Measurements from ENCODE around the gene UQCC5. TPM values are rescaled to one million over a fixed set of nuclear protein-coding genes. Genes with fewer than 3 reads are reported as not detected.
A peak's percentile ranks its signal among the peaks of the same experiment; 100 is the strongest.

Gene UQCC5
- total RNA-seq, 1 experiment from 2014 or later = 37.8 TPM

DNA sequence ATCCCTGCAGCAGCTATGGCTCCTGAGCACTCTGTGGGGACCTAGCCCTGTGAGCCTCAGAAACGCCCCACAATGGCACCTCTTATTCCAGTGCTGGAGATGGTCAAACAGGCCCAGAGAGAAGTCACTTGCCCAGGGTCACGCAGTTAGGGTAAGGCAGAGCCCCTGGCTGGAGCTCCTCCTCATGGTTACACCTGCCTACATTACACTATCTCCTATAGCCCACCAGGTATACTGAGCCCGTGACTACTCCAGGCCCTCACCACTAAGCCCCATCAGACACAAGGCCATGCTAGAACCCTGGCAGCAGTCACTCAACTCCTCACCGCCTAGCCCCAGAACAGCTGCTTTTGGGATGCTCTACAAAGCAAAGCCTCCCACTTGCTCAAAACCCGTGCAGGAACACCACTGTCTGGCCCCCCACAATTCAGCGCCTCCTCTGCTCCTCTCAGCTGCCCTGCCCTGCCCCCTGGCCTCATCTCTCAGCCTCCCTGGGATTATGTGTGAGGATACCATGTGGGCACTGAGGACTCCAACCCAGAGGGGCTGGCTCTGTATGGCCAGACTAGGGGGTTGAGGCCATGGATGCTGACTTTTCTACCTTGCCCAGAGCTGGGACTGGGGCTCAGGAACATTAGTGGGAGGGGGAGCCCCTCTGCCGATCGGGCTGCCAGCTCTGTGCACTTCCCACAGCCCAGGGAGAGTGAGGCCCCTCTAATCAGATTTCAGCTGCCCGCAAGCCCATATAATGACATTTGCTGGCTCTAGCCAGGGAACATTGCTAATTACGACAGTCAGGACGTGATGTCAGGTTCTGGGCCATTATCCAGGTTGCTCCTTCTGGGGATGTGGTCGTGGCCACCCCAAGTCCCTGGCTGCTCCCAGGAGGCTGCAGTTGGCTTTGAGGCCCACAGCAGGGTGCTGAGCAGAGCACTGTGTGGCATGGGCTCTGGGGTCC lies 6.8 kb upstream of the UQCC5 start (continued):
- TF ChIP-seq, protein P1, sequence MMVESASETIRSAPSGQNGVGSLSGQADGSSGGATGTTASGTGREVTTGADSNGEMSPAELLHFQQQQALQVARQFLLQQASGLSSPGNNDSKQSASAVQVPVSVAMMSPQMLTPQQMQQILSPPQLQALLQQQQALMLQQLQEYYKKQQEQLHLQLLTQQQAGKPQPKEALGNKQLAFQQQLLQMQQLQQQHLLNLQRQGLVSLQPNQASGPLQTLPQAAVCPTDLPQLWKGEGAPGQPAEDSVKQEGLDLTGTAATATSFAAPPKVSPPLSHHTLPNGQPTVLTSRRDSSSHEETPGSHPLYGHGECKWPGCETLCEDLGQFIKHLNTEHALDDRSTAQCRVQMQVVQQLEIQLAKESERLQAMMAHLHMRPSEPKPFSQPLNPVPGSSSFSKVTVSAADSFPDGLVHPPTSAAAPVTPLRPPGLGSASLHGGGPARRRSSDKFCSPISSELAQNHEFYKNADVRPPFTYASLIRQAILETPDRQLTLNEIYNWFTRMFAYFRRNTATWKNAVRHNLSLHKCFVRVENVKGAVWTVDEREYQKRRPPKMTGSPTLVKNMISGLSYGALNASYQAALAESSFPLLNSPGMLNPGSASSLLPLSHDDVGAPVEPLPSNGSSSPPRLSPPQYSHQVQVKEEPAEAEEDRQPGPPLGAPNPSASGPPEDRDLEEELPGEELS (CRISPR knock-in tag; IDR thresholded peaks at IDR 0.05) = no peak
- no peak for TF ChIP-seq GTF2I (CRISPR knock-in tag; conservative IDR thresholded peaks at IDR 0.05)
- TF ChIP-seq NFATC4 (CRISPR knock-in tag; IDR thresholded peaks at IDR 0.05) = no peak
- no peak for TF ChIP-seq TEAD4 (CRISPR knock-in tag; IDR thresholded peaks at IDR 0.05)
- TF ChIP-seq CREM (CRISPR knock-in tag; IDR thresholded peaks at IDR 0.05) = no peak
- TF ChIP-seq SP1 (CRISPR knock-in tag; conservative IDR thresholded peaks at IDR 0.05) = no peak
- TF ChIP-seq CREB1 (CRISPR knock-in tag; IDR thresholded peaks at IDR 0.05) = no peak

DNA sequence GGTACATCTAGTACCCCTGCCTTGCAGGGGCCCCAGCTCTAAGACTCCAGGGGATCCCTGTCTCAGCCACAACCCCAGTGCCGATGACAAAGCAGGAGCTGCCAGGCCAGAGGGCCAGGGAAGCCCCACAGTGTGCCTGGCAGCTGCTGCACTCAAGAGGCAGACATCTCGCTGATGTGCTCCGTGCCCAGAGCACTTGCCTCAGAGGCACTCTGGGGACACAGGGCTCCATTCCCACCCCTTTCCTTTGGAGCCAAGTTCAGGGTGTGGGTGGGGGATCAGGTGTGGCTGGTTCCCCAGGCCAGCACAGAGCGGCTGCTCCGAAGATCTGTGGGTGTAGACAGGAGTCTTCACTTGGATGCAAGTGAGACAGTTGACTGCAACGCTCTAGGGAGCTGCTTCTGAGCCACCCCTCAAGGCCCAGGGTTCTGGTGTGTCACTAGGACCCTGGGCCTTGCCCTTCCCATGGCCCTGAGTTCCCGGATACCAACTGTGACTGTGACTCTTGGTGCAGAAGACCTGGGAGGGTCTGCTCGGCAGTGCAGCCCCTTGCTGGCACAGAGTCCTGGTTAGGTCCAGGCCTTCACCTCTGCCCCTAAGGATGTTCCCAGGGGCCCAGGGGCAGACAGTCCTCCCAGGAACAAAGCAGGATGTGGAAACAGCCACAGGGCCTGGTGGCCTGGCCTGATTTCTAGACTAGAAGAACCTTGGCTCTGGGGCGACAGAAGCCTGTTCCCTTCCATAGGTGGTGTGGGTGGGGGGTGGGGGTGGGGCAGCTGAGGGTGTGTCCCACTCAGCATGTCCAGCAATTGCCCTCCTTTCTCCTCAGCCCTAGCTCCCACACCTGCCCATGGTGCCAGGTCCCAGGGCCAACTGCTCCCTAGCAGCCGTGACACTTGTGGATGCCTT lies 5.2 kb upstream of the UQCC5 start:
- TF ChIP-seq, protein P2, sequence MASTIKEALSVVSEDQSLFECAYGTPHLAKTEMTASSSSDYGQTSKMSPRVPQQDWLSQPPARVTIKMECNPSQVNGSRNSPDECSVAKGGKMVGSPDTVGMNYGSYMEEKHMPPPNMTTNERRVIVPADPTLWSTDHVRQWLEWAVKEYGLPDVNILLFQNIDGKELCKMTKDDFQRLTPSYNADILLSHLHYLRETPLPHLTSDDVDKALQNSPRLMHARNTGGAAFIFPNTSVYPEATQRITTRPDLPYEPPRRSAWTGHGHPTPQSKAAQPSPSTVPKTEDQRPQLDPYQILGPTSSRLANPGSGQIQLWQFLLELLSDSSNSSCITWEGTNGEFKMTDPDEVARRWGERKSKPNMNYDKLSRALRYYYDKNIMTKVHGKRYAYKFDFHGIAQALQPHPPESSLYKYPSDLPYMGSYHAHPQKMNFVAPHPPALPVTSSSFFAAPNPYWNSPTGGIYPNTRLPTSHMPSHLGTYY (CRISPR knock-in tag; IDR thresholded peaks at IDR 0.05) = no peak
- TF ChIP-seq CREM (CRISPR knock-in tag; IDR thresholded peaks at IDR 0.05) = no peak
- TF ChIP-seq, protein P3, sequence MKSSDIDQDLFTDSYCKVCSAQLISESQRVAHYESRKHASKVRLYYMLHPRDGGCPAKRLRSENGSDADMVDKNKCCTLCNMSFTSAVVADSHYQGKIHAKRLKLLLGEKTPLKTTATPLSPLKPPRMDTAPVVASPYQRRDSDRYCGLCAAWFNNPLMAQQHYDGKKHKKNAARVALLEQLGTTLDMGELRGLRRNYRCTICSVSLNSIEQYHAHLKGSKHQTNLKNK (CRISPR knock-in tag; IDR thresholded peaks at IDR 0.05) = no peak
- no peak for TF ChIP-seq RELA (CRISPR knock-in tag; IDR thresholded peaks at IDR 0.05; ENCODE audit: borderline replicate concordance)
- ATAC-seq = no peak
- Mint-ChIP-seq H3K36me3 (peaks cover 21% of the 10 kb centered on the region), H3K27me3 (ENCODE audit: low read depth) (no peaks in the 10 kb centered on the region), H3K4me3 (no peak overlapping the region), H3K9me3 (no peaks in the 10 kb centered on the region), H3K27ac (no peak overlapping the region), H3K4me1 (peaks cover 24% of the 10 kb centered on the region)
- DNase-seq (ENCODE audit: low spot score) = no peak
- POLR2A ChIA-PET = no interaction called here
- CTCF ChIA-PET = interaction anchor here (1.1 kb wide), 1 partner anchor 49 kb away, joined by 4 read pairs; no protein-coding TSS in a partner anchor

DNA sequence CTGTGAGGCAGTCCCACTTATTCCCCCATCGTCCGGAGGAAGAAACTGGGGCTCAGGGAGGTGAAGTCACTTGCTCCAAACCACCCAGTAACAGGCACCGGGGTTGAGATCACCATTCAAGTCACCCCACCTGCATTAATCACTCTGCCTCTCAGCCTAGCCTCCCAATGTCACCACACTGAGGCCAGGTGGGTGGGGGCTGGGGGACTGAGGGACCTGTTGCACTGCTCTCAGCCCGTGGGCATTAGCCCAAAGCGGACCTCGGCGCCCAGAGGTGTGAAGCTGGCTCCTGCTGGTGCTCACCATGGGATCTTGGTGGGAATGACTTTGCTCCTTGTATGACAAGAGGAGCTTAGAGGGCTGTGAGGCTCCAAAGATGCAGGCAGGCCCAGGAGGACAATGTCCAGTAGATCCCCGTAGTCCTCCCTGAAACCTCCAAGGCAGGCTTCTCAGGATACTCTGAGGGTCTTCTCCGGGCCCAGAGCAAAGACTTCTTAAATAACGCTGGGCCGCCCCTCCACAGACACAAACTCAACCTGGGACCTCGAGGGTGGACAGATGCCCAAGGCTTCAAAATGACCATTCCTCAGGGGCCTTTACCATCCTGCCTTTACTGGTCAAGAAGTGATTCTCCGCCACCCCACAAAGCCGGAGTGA lies 4.4 kb upstream of the UQCC5 start:
- peaks cover 24% of the 10 kb centered on the region for H3K4me1 Mint-ChIP-seq
- POLR2A ChIA-PET = interaction anchor here (0.8 kb wide), 1 partner anchor 13 kb away, joined by 5 read pairs; no protein-coding TSS in a partner anchor
- TF ChIP-seq JUN (CRISPR knock-in tag; IDR thresholded peaks at IDR 0.05) (no peak), ZBTB21 (CRISPR knock-in tag; IDR thresholded peaks at IDR 0.05; ENCODE audit: borderline replicate concordance) (no peak), NR2C2 (CRISPR knock-in tag; IDR thresholded peaks at IDR 0.05) (no peak), HMGA2 (CRISPR knock-in tag; IDR thresholded peaks at IDR 0.05) (no peak), NFATC4 (CRISPR knock-in tag; IDR thresholded peaks at IDR 0.05) (no peak), SOX15 (CRISPR knock-in tag; IDR thresholded peaks at IDR 0.05) (no peak), FOXJ3 (CRISPR knock-in tag; IDR thresholded peaks at IDR 0.05; ENCODE audit: borderline replicate concordance) (no peak)
- TF ChIP-seq, protein P4, sequence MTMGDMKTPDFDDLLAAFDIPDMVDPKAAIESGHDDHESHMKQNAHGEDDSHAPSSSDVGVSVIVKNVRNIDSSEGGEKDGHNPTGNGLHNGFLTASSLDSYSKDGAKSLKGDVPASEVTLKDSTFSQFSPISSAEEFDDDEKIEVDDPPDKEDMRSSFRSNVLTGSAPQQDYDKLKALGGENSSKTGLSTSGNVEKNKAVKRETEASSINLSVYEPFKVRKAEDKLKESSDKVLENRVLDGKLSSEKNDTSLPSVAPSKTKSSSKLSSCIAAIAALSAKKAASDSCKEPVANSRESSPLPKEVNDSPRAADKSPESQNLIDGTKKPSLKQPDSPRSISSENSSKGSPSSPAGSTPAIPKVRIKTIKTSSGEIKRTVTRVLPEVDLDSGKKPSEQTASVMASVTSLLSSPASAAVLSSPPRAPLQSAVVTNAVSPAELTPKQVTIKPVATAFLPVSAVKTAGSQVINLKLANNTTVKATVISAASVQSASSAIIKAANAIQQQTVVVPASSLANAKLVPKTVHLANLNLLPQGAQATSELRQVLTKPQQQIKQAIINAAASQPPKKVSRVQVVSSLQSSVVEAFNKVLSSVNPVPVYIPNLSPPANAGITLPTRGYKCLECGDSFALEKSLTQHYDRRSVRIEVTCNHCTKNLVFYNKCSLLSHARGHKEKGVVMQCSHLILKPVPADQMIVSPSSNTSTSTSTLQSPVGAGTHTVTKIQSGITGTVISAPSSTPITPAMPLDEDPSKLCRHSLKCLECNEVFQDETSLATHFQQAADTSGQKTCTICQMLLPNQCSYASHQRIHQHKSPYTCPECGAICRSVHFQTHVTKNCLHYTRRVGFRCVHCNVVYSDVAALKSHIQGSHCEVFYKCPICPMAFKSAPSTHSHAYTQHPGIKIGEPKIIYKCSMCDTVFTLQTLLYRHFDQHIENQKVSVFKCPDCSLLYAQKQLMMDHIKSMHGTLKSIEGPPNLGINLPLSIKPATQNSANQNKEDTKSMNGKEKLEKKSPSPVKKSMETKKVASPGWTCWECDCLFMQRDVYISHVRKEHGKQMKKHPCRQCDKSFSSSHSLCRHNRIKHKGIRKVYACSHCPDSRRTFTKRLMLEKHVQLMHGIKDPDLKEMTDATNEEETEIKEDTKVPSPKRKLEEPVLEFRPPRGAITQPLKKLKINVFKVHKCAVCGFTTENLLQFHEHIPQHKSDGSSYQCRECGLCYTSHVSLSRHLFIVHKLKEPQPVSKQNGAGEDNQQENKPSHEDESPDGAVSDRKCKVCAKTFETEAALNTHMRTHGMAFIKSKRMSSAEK (CRISPR knock-in tag; IDR thresholded peaks at IDR 0.05; ENCODE audit: borderline replicate concordance) = no peak
- TF ChIP-seq, protein P5, sequence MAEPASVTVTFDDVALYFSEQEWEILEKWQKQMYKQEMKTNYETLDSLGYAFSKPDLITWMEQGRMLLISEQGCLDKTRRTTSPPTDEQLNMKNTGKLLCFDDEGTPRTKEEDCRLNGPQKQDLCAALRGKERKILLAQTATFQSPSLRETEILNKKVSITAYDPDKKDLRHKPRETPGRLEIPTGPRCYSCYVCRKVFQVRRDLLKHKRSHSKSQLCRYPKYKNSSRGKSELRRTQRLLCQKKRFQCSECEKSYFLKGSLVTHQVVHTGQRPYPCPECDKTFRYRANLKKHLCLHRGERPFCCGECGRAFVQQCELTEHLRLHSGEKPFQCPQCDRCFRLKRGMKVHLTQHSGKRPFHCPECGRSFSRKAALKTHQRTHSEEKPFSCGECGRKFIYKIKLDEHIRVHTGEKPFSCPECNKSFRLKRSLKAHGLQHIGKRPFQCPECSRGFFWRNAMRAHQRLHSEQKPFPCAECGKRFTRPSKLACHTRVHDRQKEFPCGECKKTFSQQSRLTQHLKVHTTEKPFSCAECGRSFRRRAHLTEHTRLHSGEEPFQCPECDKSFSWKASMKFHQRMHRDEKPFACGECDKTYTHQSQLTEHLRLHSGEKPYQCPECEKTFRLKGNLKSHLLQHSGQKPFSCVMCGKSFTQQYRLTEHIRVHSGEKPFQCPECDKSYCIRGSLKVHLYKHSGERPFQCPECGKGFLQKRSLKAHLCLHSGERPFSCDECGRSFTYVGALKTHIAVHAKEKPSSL (CRISPR knock-in tag; conservative IDR thresholded peaks at IDR 0.05) = no peak
- ATAC-seq = no peak
- peaks cover 17% of the 10 kb centered on the region for H3K36me3 Mint-ChIP-seq
- H3K27ac Mint-ChIP-seq = peak overlapping the region; percentile 57
- DNase-seq (ENCODE audit: low spot score) = no peak
- peak overlapping the region; percentile 80 for H3K4me3 Mint-ChIP-seq
- no peaks in the 10 kb centered on the region for H3K9me3 Mint-ChIP-seq
- H3K27me3 Mint-ChIP-seq (ENCODE audit: low read depth) = no peaks in the 10 kb centered on the region
- CTCF ChIA-PET = interaction anchor here (1.1 kb wide), 1 partner anchor 50 kb away, joined by 4 read pairs; no protein-coding TSS in a partner anchor
